ENCODE data around the gene PCDHA10.
"Not testable (repeated sequence)": the region's sequence is repeated elsewhere in the genome, so short reads cannot be mapped to it uniquely, and the experiment has no call there.

Gene PCDHA10

GRCh38 chr5:140842798-140843733, 12.6 kb upstream of the PCDHA10 start:
- DNase-seq = no peak

GRCh38 chr5:140848139-140849102, 7.3 kb upstream of the PCDHA10 start, which contains the start of gene PCDHA9:
Gene PCDHA9, plus strand, starts transcription at chr5:140848382. Its CDS starts 114 bp downstream, at chr5:140848496.
- DNase-seq = not testable (repeated sequence)

GRCh38 chr5:140849831-140850634, 5.7 kb upstream of the PCDHA10 start:
- not testable (repeated sequence) for DNase-seq

- DNase-seq = no peak
Measured at GRCh38 chr5:140857177-140857986, 1.7 kb downstream of the PCDHA10 start.

- DNase-seq = no peak
Measured at GRCh38 chr5:140857987-140858240, 2.2 kb downstream of the PCDHA10 start.

- DNase-seq = no peak
Measured at GRCh38 chr5:140862441-140863295, 7.0 kb downstream of the PCDHA10 start.

GRCh38 chr5:140868721-140869554, 13.2 kb downstream of the PCDHA10 start, which contains the start of gene PCDHA11:
Gene PCDHA11, plus strand, starts transcription at chr5:140868957. Its CDS starts 147 bp downstream, at chr5:140869104.
- no peak for DNase-seq

GRCh38 chr5:140869555-140869886, 13.8 kb downstream of the PCDHA10 start:
- no peak for DNase-seq

- DNase-seq = no peak
Measured at GRCh38 chr5:140870221-140871201, 14.8 kb downstream of the PCDHA10 start.

GRCh38 chr5:140875085-140876065, 19.7 kb downstream of the PCDHA10 start, which contains the start of gene PCDHA12:
Gene PCDHA12, plus strand, starts transcription at chr5:140875308. Its CDS starts 165 bp downstream, at chr5:140875473.
- DNase-seq = no peak

- DNase-seq = not testable (repeated sequence)
Measured at GRCh38 chr5:140876541-140877261, 21.0 kb downstream of the PCDHA10 start.

GRCh38 chr5:140877262-140877581, 21.5 kb downstream of the PCDHA10 start:
- no peak for DNase-seq

- DNase-seq = no peak
Measured at GRCh38 chr5:140881889-140882590, 26.3 kb downstream of the PCDHA10 start, which contains the start of gene PCDHA13. Gene PCDHA13, plus strand, starts transcription at chr5:140882124. Its CDS starts 145 bp downstream, at chr5:140882269.

- DNase-seq = no peak
Measured at GRCh38 chr5:140882591-140882899, 26.8 kb downstream of the PCDHA10 start.

GRCh38 chr5:140883373-140883772, 27.7 kb downstream of the PCDHA10 start:
- no peak for DNase-seq
